HEK293T (cell line): Measurements from ENCODE around the gene NAA16.

ENCODE experiments used
- CTCF ChIA-PET: fragments of 350-600 bp; formaldehyde crosslinking; extraction: SDS; loops from one replicate; lab custom pipeline; 2021; ENCODE audit warnings: antibody characterized with exemption, inconsistent platforms; lab: Yijun Ruan, JAX
- POLR2A ChIA-PET: fragments of 350-600 bp; formaldehyde crosslinking; extraction: SDS; loops from one replicate; lab custom pipeline; 2020; ENCODE audit warnings: antibody characterized with exemption, inconsistent platforms; lab: Yijun Ruan, JAX
- DNase-seq: peaks from one replicate; pipeline ENCODE4 v3.0.0; 2012; ENCODE audit warnings: mixed read lengths; ENCODE audit errors: extremely low spot score
- ARNT ChIP-seq: fragments of 450-650 bp; IDR thresholded peaks from 2 replicates; pipeline ENCODE4 v1.6.1; 2017; ENCODE audit warnings: mild to moderate bottlenecking
- BHLHE40 ChIP-seq: fragments of 450-650 bp; IDR thresholded peaks from 2 replicates; pipeline ENCODE4 v1.6.1; 2016; ENCODE audit warnings: mild to moderate bottlenecking, moderate library complexity, borderline replicate concordance
- CTBP1 ChIP-seq: fragments of 450-650 bp; IDR thresholded peaks from 2 replicates; pipeline ENCODE4 v1.6.1; 2016; ENCODE audit warnings: borderline replicate concordance
- ELF4 ChIP-seq: fragments of 450-650 bp; IDR thresholded peaks from 2 replicates; pipeline ENCODE4 v1.6.1; 2017; ENCODE audit warnings: antibody characterized with exemption
- FOXA1 ChIP-seq: fragments of 450-650 bp; IDR thresholded peaks from 2 replicates; pipeline ENCODE4 v1.6.1; 2016; ENCODE audit warnings: mild to moderate bottlenecking
- FOXK2 ChIP-seq: fragments of 450-650 bp; IDR thresholded peaks from 2 replicates; pipeline ENCODE4 v1.6.1; 2016; ENCODE audit warnings: mild to moderate bottlenecking
- FOXM1 ChIP-seq: fragments of 450-650 bp; IDR thresholded peaks from 2 replicates; pipeline ENCODE4 v1.6.1; 2017; ENCODE audit warnings: mild to moderate bottlenecking, borderline replicate concordance
- HDGF ChIP-seq: fragments of 450-650 bp; IDR thresholded peaks from 2 replicates; pipeline ENCODE4 v1.6.1; 2017; ENCODE audit warnings: antibody characterized with exemption, borderline replicate concordance
- L3MBTL2 ChIP-seq: fragments of 450-650 bp; conservative IDR thresholded peaks from 2 replicates; pipeline ENCODE4 v1.6.1; 2016; ENCODE audit warnings: mild to moderate bottlenecking
- LEF1 ChIP-seq: fragments of 450-650 bp; IDR thresholded peaks from 2 replicates; pipeline ENCODE4 v1.6.1; 2017; ENCODE audit warnings: mild to moderate bottlenecking, borderline replicate concordance
- NFRKB ChIP-seq: fragments of 450-650 bp; IDR thresholded peaks from 2 replicates; pipeline ENCODE4 v1.6.1; 2016; ENCODE audit warnings: mild to moderate bottlenecking, moderate library complexity
- PKNOX1 ChIP-seq: fragments of 450-650 bp; IDR thresholded peaks from 2 replicates; pipeline ENCODE4 v1.6.1; 2016
- SP1 ChIP-seq: fragments of 450-650 bp; IDR thresholded peaks from 2 replicates; pipeline ENCODE4 v1.6.1; 2017
- SUZ12 ChIP-seq: fragments of 450-650 bp; IDR thresholded peaks from 2 replicates; pipeline ENCODE4 v1.6.1; 2016; ENCODE audit warnings: mild to moderate bottlenecking
- TARDBP ChIP-seq: fragments of 450-650 bp; IDR thresholded peaks from 2 replicates; pipeline ENCODE4 v1.6.1; 2016
- ZNF384 ChIP-seq: fragments of 450-650 bp; IDR thresholded peaks from 2 replicates; pipeline ENCODE4 v1.6.1; 2016

The NAA16 gene

GRCh38 chr13:41386211-41386610, 75.1 kb downstream of the NAA16 start:
- DNase-seq, result no peak
- CTCF ChIA-PET, result interaction anchor here (1.1 kb wide), 1 partner anchor 283 kb away, joined by 3 read pairs; no protein-coding TSS in a partner anchor
- POLR2A ChIA-PET, result no interaction called here
- no peak for TF ChIP-seq SUZ12
- no peak for TF ChIP-seq LEF1
- TF ChIP-seq ELF4, result no peak
- no peak for TF ChIP-seq SP1
- TF ChIP-seq TARDBP, result no peak
- no peak for TF ChIP-seq FOXM1
- TF ChIP-seq FOXA1, result no peak
- no peak for TF ChIP-seq PKNOX1
- no peak for TF ChIP-seq BHLHE40
- no peak for TF ChIP-seq HDGF

GRCh38 chr13:41387576-41387975, 76.5 kb downstream of the NAA16 start:
- no peak for TF ChIP-seq NFRKB
- TF ChIP-seq CTBP1, result no peak
- TF ChIP-seq SUZ12, result no peak
- no peak for TF ChIP-seq ARNT
- TF ChIP-seq BHLHE40, result no peak
- TF ChIP-seq PKNOX1, result no peak
- no peak for TF ChIP-seq FOXM1
- TF ChIP-seq L3MBTL2, result no peak
- no peak for TF ChIP-seq LEF1
- TF ChIP-seq ELF4, result no peak
- no peak for DNase-seq
- CTCF ChIA-PET, result interaction anchor here (0.6 kb wide), 1 partner anchor 44 kb away, joined by 3 read pairs; no protein-coding TSS in a partner anchor
- POLR2A ChIA-PET, result no interaction called here

- DNase-seq, result no peak
- TF ChIP-seq SP1 (no peak), SUZ12 (no peak), LEF1 (no peak), FOXK2 (no peak), ARNT (no peak)
- ChIA-PET POLR2A (no interaction called here), CTCF (no interaction called here)
Measured at GRCh38 chr13:41388143-41388881, 77.2 kb downstream of the NAA16 start.

- CTCF ChIA-PET, result no interaction called here
- POLR2A ChIA-PET, result no interaction called here
- TF ChIP-seq ZNF384, result no peak
- no peak for TF ChIP-seq PKNOX1
- no peak for TF ChIP-seq LEF1
- no peak for TF ChIP-seq NFRKB
- no peak for TF ChIP-seq SUZ12
- no peak for TF ChIP-seq CTBP1
- no peak for TF ChIP-seq TARDBP
- no peak for TF ChIP-seq HDGF
- TF ChIP-seq ARNT, result no peak
- no peak for DNase-seq
Measured at GRCh38 chr13:41389580-41389979, 78.5 kb downstream of the NAA16 start.

- POLR2A ChIA-PET, result no interaction called here
- DNase-seq, result no peak
- no peak for TF ChIP-seq ELF4
- no peak for TF ChIP-seq SP1
- TF ChIP-seq ARNT, result no peak
- no peak for TF ChIP-seq HDGF
- no peak for TF ChIP-seq LEF1
- no peak for TF ChIP-seq L3MBTL2
- TF ChIP-seq FOXM1, result no peak
- no peak for TF ChIP-seq CTBP1
- no peak for TF ChIP-seq FOXA1
- TF ChIP-seq NFRKB, result no peak
- no peak for TF ChIP-seq BHLHE40
- TF ChIP-seq TARDBP, result no peak
- CTCF ChIA-PET, result no interaction called here
Measured at GRCh38 chr13:41394166-41394565, 83.1 kb downstream of the NAA16 start.

- CTCF ChIA-PET, result no interaction called here
- POLR2A ChIA-PET, result no interaction called here
- TF ChIP-seq L3MBTL2, result no peak
- no peak for TF ChIP-seq SP1
- TF ChIP-seq ARNT, result no peak
- TF ChIP-seq BHLHE40, result no peak
- no peak for TF ChIP-seq PKNOX1
- TF ChIP-seq ELF4, result no peak
- no peak for TF ChIP-seq ZNF384
- TF ChIP-seq HDGF, result no peak
- TF ChIP-seq FOXK2, result no peak
- TF ChIP-seq FOXM1, result no peak
- no peak for TF ChIP-seq NFRKB
- TF ChIP-seq TARDBP, result no peak
- no peak for TF ChIP-seq LEF1
- TF ChIP-seq SUZ12, result no peak
- TF ChIP-seq FOXA1, result no peak
- no peak for TF ChIP-seq CTBP1
- DNase-seq, result no peak
Measured at GRCh38 chr13:41398494-41399170, 87.6 kb downstream of the NAA16 start.
